ENCODE data around the gene EFCAB9. TPM values are rescaled to one million over a fixed set of nuclear protein-coding genes. Genes with fewer than 3 reads are reported as not detected.

Gene EFCAB9
- total and polyA plus RNA-seq, 2 of the 13 experiments (the other 11 are each of a cell fraction or from before 2014, with no cell fraction given): not detected

- TF ChIP-seq ZBTB10 (CRISPR knock-in tag; IDR thresholded peaks at IDR 0.05; ENCODE audit: borderline replicate concordance) (peak; percentile 72; the same call in 1 of the 2 replicates), GATAD2A (CRISPR knock-in tag; IDR thresholded peaks at IDR 0.05) (0 out of 2 replicates have a peak, but pooled peaks have one; percentile 11), KDM6A (CRISPR knock-in tag; IDR thresholded peaks at IDR 0.05; ENCODE audit: low read depth) (no peak), ATF3 (CRISPR knock-in tag; IDR thresholded peaks at IDR 0.05) (no peak), ZNF296 (CRISPR knock-in tag; conservative IDR thresholded peaks at IDR 0.05) (0 out of 2 replicates have a peak, but pooled peaks have one; percentile 37), AGO2 (optimal IDR thresholded peaks at IDR 0.05; ENCODE audit: low read depth, low read length) (peak; percentile 46), ZSCAN22 (CRISPR knock-in tag; IDR thresholded peaks at IDR 0.05) (no peak), SATB2 (CRISPR knock-in tag; IDR thresholded peaks at IDR 0.05) (no peak), SP4 (CRISPR knock-in tag; IDR thresholded peaks at IDR 0.05) (peak; percentile 45; the same call in 1 of the 2 replicates), XRCC5 (optimal IDR thresholded peaks at IDR 0.05; ENCODE audit: low read length) (peak; percentile 83), NBN (conservative IDR thresholded peaks at IDR 0.05) (no peak), NONO (IDR thresholded peaks at IDR 0.05) (no peak), NONO (CRISPR knock-in tag; conservative IDR thresholded peaks at IDR 0.05) (no peak), ZNF383 (CRISPR knock-in tag; IDR thresholded peaks at IDR 0.05; ENCODE audit: borderline replicate concordance) (no peak), MED1 (CRISPR knock-in tag; IDR thresholded peaks at IDR 0.05) (peak; percentile 41; the same call in 1 of the 2 replicates), NR2F2 (IDR thresholded peaks at IDR 0.05; ENCODE audit: borderline replicate concordance, low read depth) (no peak)
- TF ChIP-seq, protein P1, sequence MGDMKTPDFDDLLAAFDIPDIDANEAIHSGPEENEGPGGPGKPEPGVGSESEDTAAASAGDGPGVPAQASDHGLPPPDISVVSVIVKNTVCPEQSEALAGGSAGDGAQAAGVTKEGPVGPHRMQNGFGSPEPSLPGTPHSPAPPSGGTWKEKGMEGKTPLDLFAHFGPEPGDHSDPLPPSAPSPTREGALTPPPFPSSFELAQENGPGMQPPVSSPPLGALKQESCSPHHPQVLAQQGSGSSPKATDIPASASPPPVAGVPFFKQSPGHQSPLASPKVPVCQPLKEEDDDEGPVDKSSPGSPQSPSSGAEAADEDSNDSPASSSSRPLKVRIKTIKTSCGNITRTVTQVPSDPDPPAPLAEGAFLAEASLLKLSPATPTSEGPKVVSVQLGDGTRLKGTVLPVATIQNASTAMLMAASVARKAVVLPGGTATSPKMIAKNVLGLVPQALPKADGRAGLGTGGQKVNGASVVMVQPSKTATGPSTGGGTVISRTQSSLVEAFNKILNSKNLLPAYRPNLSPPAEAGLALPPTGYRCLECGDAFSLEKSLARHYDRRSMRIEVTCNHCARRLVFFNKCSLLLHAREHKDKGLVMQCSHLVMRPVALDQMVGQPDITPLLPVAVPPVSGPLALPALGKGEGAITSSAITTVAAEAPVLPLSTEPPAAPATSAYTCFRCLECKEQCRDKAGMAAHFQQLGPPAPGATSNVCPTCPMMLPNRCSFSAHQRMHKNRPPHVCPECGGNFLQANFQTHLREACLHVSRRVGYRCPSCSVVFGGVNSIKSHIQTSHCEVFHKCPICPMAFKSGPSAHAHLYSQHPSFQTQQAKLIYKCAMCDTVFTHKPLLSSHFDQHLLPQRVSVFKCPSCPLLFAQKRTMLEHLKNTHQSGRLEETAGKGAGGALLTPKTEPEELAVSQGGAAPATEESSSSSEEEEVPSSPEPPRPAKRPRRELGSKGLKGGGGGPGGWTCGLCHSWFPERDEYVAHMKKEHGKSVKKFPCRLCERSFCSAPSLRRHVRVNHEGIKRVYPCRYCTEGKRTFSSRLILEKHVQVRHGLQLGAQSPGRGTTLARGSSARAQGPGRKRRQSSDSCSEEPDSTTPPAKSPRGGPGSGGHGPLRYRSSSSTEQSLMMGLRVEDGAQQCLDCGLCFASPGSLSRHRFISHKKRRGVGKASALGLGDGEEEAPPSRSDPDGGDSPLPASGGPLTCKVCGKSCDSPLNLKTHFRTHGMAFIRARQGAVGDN (CRISPR knock-in tag; IDR thresholded peaks at IDR 0.05): peak; percentile 64
- TF ChIP-seq, protein P2, sequence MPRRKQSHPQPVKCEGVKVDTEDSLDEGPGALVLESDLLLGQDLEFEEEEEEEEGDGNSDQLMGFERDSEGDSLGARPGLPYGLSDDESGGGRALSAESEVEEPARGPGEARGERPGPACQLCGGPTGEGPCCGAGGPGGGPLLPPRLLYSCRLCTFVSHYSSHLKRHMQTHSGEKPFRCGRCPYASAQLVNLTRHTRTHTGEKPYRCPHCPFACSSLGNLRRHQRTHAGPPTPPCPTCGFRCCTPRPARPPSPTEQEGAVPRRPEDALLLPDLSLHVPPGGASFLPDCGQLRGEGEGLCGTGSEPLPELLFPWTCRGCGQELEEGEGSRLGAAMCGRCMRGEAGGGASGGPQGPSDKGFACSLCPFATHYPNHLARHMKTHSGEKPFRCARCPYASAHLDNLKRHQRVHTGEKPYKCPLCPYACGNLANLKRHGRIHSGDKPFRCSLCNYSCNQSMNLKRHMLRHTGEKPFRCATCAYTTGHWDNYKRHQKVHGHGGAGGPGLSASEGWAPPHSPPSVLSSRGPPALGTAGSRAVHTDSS (CRISPR knock-in tag; conservative IDR thresholded peaks at IDR 0.05): no peak
- TF ChIP-seq, protein P3, sequence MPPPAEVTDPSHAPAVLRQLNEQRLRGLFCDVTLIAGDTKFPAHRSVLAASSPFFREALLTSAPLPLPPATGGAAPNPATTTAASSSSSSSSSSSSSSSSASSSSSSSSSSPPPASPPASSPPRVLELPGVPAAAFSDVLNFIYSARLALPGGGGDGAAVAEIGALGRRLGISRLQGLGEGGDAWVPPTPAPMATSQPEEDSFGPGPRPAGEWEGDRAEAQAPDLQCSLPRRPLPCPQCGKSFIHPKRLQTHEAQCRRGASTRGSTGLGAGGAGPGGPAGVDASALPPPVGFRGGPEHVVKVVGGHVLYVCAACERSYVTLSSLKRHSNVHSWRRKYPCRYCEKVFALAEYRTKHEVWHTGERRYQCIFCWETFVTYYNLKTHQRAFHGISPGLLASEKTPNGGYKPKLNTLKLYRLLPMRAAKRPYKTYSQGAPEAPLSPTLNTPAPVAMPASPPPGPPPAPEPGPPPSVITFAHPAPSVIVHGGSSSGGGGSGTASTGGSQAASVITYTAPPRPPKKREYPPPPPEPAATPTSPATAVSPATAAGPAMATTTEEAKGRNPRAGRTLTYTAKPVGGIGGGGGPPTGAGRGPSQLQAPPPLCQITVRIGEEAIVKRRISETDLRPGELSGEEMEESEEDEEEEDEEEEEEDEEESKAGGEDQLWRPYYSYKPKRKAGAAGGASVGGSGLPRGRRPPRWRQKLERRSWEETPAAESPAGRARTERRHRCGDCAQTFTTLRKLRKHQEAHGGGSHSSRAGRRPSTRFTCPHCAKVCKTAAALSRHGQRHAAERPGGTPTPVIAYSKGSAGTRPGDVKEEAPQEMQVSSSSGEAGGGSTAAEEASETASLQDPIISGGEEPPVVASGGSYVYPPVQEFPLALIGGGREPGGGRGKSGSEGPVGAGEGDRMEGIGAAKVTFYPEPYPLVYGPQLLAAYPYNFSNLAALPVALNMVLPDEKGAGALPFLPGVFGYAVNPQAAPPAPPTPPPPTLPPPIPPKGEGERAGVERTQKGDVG (CRISPR knock-in tag; IDR thresholded peaks at IDR 0.05; ENCODE audit: borderline replicate concordance): no peak
Measured at GRCh38 chr5:172164769-172165212, 29.2 kb upstream of the EFCAB9 start (continued).
